ENCODE measurements around the gene VAT1. TPM values are rescaled to one million over a fixed set of nuclear protein-coding genes. Genes with fewer than 3 reads are reported as not detected.

The VAT1 gene
- total and polyA plus RNA-seq, 2 of the 13 experiments (the other 11 are each of a cell fraction or from before 2014, with no cell fraction given), result 143 to 205 TPM

DNA sequence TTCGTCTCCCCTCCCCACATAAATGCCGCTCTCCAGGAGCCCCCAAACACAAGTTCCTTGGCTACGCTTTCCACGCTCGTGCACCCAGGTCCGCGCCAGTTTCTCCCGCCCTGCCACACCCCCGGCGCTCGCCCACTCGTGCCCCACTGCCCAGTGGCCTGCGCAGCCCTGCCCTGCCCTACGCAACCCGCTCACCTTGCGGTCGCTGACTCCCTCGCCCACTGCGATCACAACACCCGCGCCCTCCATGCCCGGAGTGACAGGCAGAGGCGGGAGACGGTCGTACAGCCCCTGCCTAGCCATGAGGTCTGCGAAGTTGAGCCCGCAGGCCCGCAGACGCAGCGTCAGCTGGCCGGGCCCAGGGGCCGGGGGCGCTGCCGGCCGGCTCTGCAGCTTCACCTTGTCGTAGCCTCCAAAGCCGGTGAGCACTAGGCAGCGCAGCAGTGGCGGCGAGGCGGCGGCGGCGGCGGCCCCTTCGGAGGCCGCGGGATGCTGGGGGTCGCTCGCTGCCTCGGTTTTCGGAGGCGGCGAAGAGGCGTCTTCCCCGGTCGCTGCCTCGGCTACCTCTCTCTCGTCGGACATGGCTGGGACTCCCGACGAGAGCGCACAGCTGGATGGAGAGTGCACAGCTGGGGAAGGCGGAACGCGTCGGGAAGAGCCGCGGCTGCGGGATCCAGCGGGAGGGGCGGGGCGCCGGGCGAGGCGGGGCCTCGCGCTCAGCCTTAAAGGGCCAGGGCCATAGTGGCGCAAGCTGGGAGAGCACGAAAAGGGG lies at the start of gene VAT1 (continued):
- TF ChIP-seq, protein P1, sequence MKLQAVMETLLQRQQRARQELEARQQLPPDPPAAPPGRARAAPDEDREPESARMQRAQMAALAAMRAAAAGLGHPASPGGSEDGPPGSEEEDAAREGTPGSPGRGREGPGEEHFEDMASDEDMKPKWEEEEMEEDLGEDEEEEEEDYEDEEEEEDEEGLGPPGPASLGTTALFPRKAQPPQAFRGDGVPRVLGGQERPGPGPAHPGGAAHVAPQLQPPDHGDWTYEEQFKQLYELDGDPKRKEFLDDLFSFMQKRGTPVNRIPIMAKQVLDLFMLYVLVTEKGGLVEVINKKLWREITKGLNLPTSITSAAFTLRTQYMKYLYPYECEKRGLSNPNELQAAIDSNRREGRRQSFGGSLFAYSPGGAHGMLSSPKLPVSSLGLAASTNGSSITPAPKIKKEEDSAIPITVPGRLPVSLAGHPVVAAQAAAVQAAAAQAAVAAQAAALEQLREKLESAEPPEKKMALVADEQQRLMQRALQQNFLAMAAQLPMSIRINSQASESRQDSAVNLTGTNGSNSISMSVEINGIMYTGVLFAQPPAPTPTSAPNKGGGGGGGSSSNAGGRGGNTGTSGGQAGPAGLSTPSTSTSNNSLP (IDR thresholded peaks at IDR 0.05; ENCODE audit: low read depth, low read length), result no peak
- TF ChIP-seq RARG (CRISPR knock-in tag; IDR thresholded peaks at IDR 0.05; ENCODE audit: low read depth) (peak; percentile 51; the same call in 1 of the 2 replicates), ZNF629 (CRISPR knock-in tag; conservative IDR thresholded peaks at IDR 0.05) (0 out of 2 replicates have a peak, but pooled peaks have one; percentile 20), TBX2 (CRISPR knock-in tag; IDR thresholded peaks at IDR 0.05; ENCODE audit: borderline replicate concordance) (peak; percentile 84; the same call in 1 of the 2 replicates), ZNF724P (CRISPR knock-in tag; IDR thresholded peaks at IDR 0.05; ENCODE audit: borderline replicate concordance) (0 out of 2 replicates have a peak, but pooled peaks have one; percentile 69), ZEB1 (IDR thresholded peaks at IDR 0.05; ENCODE audit: insufficient replicate concordance, low read depth) (no peak), ZNF501 (CRISPR knock-in tag; IDR thresholded peaks at IDR 0.05) (peak; percentile 95), TRIM24 (CRISPR knock-in tag; IDR thresholded peaks at IDR 0.05) (no peak), ZNF33B (CRISPR knock-in tag; IDR thresholded peaks at IDR 0.05) (peak; percentile 93), ZC3H13 (CRISPR knock-in tag; IDR thresholded peaks at IDR 0.05) (peak; percentile 92), NCOR1 (IDR thresholded peaks at IDR 0.05; ENCODE audit: borderline replicate concordance, low read length) (no peak), ZNF225 (CRISPR knock-in tag; IDR thresholded peaks at IDR 0.05) (no peak; the same call in 1 of the 2 replicates), CEBPG (CRISPR knock-in tag; IDR thresholded peaks at IDR 0.05) (no peak; the same call in 1 of the 2 replicates), GZF1 (CRISPR knock-in tag; IDR thresholded peaks at IDR 0.05) (no peak), MTF1 (CRISPR knock-in tag; IDR thresholded peaks at IDR 0.05) (peak; percentile 53; the same call in 1 of the 2 replicates), ZNF703 (CRISPR knock-in tag; IDR thresholded peaks at IDR 0.05; ENCODE audit: borderline replicate concordance) (peak; percentile 68; the same call in 1 of the 2 replicates)
- TF ChIP-seq, protein P2, sequence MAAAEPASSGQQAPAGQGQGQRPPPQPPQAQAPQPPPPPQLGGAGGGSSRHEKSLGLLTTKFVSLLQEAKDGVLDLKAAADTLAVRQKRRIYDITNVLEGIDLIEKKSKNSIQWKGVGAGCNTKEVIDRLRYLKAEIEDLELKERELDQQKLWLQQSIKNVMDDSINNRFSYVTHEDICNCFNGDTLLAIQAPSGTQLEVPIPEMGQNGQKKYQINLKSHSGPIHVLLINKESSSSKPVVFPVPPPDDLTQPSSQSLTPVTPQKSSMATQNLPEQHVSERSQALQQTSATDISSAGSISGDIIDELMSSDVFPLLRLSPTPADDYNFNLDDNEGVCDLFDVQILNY (CRISPR knock-in tag; conservative IDR thresholded peaks at IDR 0.05), result no peak
- TF ChIP-seq, protein P3, sequence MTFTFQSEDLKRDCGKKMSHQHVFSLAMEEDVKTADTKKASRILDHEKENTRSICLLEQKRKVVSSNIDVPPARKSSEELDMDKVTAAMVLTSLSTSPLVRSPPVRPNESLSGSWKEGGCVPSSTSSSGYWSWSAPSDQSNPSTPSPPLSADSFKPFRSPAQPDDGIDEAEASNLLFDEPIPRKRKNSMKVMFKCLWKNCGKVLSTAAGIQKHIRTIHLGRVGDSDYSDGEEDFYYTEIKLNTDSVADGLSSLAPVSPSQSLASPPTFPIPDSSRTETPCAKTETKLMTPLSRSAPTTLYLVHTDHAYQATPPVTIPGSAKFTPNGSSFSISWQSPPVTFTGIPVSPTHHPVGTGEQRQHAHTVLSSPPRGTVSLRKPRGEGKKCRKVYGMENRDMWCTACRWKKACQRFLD (CRISPR knock-in tag; IDR thresholded peaks at IDR 0.05; ENCODE audit: borderline replicate concordance), result peak; percentile 96
- TF ChIP-seq, protein P4, sequence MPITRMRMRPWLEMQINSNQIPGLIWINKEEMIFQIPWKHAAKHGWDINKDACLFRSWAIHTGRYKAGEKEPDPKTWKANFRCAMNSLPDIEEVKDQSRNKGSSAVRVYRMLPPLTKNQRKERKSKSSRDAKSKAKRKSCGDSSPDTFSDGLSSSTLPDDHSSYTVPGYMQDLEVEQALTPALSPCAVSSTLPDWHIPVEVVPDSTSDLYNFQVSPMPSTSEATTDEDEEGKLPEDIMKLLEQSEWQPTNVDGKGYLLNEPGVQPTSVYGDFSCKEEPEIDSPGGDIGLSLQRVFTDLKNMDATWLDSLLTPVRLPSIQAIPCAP (CRISPR knock-in tag; IDR thresholded peaks at IDR 0.05; ENCODE audit: low read depth), result 0 out of 2 replicates have a peak, but pooled peaks have one; percentile 34
- TF ChIP-seq, protein P5, sequence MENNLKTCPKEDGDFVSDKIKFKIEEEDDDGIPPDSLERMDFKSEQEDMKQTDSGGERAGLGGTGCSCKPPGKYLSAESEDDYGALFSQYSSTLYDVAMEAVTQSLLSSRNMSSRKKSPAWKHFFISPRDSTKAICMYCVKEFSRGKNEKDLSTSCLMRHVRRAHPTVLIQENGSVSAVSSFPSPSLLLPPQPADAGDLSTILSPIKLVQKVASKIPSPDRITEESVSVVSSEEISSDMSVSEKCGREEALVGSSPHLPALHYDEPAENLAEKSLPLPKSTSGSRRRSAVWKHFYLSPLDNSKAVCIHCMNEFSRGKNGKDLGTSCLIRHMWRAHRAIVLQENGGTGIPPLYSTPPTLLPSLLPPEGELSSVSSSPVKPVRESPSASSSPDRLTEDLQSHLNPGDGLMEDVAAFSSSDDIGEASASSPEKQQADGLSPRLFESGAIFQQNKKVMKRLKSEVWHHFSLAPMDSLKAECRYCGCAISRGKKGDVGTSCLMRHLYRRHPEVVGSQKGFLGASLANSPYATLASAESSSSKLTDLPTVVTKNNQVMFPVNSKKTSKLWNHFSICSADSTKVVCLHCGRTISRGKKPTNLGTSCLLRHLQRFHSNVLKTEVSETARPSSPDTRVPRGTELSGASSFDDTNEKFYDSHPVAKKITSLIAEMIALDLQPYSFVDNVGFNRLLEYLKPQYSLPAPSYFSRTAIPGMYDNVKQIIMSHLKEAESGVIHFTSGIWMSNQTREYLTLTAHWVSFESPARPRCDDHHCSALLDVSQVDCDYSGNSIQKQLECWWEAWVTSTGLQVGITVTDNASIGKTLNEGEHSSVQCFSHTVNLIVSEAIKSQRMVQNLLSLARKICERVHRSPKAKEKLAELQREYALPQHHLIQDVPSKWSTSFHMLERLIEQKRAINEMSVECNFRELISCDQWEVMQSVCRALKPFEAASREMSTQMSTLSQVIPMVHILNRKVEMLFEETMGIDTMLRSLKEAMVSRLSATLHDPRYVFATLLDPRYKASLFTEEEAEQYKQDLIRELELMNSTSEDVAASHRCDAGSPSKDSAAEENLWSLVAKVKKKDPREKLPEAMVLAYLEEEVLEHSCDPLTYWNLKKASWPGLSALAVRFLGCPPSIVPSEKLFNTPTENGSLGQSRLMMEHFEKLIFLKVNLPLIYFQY (CRISPR knock-in tag; IDR thresholded peaks at IDR 0.05; ENCODE audit: borderline replicate concordance), result 0 out of 2 replicates have a peak, but pooled peaks have one; percentile 13
